Kidney glomerular epithelial cell (primary cell): ENCODE data around the gene SNW1.
"Not testable (repeated sequence)": the region's sequence is repeated elsewhere in the genome, so short reads cannot be mapped to it uniquely, and the experiment has no call there.

Experiments used
- DNase-seq: peaks from one replicate; lab custom pipeline; 2025; lab: John Stamatoyannopoulos, UW

Gene SNW1

DNA sequence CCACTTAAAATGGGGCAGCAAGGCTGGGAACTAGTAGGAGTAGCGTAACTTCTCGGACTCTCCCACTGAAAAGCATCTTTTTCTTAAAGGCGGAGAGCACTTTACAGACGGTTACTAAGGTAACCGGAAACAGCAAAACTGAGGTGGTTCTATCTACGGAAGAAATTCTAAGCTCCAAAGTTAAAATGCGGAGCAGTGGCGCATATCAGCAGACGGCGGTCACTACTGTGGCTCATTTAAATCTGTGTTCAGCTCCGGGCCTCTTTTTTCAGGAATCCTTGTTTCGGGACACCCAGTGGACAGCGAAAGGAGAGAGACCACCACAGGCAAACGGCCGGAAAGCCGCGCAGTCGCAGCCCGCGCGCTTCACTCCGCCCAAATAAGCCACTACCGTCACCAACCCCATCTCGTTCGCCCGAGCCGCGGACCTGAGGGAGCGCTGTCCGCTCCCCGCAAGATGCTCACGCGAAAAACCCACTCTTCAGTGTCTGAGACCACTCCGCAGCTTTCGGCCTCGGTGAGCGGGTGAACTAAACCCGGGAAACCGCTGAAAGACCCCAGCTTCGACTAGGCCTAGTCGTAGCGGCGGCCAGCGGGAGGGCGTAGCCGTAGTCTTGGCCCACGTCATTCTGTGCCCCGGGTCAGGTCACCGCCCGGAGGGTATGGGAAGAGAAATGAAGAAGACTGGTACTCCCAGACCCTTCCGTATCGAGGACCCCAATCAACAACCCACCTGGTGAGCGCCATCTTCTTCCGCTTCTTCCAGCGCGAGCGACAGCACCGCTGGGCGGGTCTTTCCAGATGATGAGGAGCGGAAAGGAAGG lies at the start of gene SNW1:
SNW1 (minus strand) TSS at position 776 of the 824 bp plus-strand sequence; CDS start at position 747, 29 bp downstream.
- DNase-seq: peak; percentile 47

DNA sequence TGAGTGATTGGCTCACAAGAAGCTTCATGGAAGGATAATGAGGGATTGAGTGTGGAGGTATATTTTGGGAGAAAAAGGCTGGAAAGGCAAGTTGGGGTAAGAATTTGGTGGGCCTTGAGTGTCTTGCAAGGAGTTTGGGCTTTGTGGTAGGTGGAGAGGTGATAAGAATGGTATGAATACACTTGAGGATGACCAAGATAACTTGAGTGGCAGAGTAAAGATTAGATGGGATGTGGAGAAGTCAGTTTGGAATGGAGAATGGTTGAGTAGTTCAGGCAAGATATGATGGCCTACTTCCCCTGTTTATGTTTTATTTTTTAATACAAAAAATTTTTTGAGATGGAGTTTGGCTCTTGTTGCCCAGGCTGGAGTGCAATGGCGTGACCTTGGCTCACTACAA lies 48.1 kb upstream of the SNW1 start:
- DNase-seq: no peak

DNA sequence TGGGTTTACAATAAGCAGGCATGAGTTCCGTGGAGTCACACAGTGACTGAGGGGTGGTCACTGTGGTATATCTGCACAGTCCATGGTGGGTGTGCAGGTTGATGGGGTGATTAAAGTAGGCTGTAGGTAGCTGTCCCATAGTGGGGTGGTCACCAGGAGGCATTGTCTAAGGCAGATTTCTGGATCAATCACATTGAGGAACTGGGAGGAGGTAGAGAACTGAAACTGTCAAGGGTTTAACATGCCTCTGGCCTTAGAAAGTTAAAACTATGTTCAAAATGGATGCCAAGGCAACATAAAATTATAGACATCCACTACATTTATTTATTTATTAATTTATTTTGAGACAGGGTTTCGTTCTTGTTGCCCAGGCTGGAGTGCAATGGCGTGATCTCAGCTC lies 47.3 kb upstream of the SNW1 start:
- no peak for DNase-seq

DNA sequence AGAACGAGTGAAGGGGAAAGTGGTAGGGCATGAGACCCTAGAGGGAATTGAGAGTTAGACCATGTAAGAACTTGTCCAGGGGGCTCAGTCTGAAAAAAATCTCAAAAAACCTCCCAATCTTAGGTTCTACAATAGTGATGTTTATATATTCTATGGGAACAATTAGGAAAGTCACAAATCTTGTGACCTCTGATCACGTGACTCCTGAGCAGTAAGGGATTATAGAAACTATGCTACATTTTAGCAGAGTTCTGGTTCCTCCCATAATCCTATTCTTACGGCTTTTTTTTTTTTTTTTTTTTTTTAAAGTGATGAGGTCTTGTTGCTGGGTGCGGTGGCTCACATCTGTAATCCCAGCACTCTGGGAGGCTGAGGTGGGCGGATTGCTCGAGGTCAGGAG lies 44.8 kb upstream of the SNW1 start:
- DNase-seq: no peak

DNA sequence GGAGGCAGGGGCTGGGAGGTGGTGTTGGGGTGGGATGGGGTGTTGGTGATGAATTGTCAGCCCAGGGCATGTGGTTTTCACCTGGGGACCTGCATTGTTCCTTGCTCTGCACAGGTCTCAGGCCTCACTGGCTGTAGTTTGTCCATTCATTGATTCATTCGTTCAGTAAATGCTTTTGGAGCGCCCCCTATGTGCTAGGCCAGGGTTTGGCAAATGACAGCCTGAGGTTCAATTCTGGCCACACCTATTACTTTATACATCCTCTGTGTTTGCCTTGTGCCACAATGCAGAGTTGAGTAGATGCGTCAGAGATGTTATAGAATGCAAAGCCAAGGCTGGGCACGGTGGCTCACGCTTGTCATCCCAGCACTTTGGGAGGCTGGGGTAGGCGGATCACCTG lies 43.6 kb upstream of the SNW1 start:
- no peak for DNase-seq

DNA sequence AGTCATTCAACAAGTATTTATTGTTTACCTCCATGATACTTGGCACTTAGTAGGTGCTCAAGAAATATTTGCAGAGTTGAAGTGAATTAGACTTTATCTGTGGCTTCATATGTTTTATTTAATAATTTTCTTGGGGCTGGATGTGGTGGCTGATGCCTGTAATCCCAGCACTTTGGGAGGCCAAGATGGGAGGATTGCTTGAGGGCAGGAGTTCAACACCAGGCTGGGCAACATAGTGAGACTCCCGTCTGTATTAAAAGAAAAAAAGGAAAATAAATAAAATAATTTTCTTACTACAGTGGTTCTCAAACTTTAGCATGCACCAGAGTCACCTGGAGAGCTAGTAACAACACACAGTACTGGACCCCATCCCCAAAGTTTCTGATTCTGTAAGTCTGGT lies 39.9 kb upstream of the SNW1 start:
- no peak for DNase-seq

DNA sequence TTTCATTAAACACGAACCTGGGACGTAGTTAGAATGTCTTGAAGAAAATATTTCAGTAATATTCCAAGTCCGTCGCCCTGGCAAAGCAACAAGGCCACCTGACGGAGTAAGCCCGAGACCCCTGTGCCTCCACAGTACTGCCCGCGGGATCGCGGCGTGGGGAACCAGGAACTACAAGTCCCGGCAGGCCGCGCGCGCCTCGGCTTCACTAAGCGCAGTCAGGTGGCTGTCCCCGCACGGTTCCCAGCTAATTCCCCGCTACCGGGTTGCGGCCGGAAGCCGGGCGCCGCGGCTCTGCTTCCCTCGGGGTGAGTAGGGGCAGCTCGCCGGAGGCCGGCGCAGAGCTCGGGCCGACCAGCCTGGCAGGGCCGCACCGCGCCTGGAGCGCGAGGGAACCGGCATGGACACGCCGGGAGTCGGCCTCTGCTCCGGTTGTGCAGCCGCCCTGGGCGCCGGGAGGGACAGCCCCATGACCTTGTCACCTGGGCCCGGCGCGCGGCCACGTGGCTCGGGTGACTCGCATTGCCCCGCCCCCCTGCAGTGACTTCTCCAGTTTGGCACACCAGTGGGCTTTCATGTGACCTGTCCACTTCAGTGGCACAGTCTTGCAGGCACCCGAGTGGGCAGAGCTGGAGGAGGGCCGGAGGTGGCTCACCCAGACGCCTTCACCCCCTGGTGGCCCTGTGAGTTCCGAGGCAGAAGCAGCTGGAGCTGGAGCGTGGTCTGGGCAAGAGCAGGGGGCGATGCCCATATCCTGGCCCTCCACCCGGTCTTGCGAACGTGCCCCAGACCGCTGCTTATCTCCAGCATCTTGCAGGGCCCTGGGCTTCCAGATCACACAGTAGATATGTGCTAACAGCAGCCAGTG lies 39.1 kb upstream of the SNW1 start, which contains the start of gene ADCK1:
ADCK1 (plus strand) TSS at position 247 of the 868 bp plus-strand sequence. CDS start 18,870 bp downstream, outside the sequence.
- peak; percentile 40 for DNase-seq

DNA sequence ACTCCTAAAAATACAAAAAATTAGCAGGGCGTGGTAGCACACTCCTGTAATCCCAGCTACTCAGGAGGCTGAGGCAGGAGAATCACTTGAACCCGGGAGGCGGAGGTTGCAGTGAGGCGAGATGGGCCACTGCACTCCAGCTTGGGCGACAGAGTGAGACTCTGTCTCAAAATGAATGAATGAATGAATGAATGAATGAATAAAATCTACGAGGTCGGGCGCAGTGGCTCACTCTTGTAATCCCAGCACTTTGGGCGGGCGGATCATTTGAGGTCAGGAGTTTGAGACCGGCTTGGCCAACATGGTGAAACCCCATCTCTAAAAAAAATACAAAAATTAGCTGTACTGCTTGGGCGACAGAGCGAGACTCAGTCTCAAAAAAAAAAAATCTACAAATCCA lies 38.5 kb upstream of the SNW1 start:
- not testable (repeated sequence) for DNase-seq

DNA sequence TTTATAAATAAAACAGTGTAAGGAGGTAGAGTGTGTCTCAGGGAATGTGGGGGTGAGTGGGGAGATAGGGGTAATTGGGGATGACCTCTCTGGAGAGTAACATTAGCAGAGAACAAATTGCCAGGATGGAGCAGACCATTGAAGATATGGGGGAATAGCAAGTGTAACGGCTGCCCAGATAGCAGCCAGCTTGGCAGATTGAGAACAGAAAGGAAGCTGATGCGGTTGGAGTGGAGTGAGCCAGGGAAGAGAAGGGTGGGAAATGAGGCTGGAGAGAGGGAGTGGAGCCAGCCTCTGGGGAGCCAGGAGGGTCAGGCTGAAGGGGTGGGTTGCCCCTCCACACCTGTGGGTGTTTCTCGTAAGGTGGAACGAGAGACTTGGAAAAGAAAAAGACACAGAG lies 33.4 kb upstream of the SNW1 start:
- DNase-seq: no peak

DNA sequence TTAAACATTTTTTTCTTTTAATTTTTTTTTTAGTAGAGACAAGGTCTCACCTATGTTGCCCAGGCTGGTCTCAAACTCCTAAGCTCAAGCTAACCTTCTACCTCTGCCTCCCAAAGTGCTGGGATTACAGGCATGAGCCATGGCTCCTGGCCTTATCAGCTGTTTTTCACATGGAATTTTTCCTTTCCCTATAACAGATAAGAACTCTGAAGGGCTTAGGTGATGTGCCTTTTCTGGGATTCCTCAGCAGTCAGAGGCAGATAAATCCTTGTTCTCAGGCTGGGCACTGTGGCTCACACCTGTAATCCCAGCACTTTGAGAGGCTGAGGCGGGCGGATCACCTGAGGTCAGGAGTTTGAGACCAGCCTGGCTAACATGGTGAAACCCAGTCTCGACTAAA lies 32.3 kb upstream of the SNW1 start:
- DNase-seq: not testable (repeated sequence)

DNA sequence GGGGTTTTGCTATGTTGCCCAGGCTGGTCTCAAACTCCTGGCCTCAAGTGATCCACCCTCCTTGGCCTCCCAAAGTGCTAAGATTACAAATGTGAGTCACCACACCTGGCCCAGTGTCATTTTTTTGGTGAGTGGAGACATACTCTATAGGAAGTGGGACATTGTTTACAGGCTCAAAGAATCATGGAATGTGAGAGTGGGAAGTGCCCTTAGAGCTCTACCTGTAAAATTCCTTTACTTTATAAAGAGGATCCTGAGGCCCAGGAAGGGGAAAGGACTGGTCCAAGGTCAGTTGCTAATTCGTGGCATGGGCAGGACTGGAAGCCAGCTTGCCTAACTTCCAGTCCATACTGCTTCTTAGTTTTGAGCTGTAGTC lies 30.3 kb upstream of the SNW1 start:
- DNase-seq: no peak

DNA sequence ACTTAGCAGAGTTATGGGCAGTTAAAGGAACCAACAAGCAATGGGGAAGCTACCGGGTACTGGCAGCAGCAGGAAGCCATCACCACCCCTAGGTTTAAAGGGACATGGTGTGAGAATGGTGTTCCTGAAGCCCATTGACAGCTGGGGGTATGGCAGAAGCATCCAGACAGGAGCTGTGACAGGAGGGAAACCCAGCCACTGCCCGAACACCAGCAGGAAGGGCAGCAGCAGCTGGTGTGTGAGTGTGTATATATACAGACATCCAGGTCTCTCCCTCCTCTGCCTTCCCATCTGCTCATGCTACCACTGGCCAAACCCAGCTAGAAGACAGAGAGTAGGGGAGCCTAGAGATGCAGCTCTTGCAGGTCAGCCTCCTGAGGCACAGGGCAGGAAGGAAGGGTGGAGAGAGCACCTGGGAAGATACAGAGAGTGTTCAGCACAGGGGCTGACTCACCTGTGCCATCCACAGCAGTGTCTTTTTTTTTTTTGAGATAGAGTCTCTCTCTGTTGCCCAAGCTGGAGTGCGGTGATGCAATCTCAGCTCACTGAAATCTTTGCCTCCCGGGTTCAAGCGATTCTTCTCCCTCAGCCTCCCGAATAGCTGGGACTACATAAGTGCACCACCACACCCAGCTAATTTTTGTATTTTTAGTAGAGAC lies 29.7 kb upstream of the SNW1 start:
- no peak for DNase-seq

DNA sequence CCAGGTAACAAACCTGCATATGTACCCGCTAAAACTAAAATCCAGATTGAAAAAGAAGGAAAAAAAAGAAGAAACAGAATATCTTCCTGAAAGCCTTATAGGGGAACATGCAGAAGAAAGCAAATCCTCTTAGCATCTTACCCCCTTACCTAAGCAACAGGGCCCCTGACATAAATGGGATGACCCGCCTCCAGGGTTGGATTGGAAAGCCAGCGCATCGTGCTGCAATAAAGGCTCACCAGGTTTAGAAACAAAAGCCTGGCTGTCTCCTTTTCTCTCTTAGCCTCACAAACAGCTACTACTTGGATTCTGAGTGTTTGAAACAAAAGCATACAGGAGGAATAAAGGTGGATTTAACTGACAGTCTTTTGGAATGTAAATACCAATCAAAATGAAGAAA lies 25.2 kb upstream of the SNW1 start:
- no peak for DNase-seq

DNA sequence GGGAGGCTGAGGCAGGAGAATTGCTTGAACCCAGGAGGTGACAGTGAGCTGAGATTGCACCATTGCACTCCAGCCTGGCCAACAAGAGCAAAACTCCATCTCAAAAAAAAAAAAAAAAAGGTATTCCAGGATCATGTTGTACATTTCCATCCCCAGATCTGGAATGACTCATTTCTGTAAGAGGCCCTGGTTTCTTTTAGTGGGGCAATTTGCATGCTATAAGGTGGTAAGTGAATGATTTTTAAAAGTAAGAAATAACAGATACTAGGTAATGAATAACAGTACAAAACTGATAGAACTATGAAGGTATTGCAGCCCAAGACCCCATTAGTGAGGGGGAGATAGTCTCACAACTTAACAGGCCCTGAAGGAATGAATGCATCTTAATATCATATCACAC lies 21.2 kb upstream of the SNW1 start:
- DNase-seq: no peak

DNA sequence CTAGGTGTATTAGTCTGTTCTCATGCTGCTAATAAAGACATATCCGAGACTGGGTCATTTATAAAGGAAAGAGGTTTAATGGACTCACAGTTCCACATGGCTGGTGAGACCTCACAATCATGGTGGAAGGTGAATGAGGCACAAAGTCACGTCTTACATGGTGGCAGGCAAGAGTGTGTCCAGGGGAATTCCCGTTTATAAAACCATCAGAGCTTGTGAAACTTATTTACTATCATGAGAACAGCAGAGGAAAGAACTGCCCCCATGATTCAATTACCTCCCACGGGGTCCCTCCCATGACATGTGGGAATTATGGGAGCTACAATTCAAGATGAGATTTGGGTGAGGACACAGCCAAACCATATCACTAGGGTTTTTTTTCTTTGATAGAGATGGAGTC lies 13.0 kb upstream of the SNW1 start:
- DNase-seq: not testable (repeated sequence)

DNA sequence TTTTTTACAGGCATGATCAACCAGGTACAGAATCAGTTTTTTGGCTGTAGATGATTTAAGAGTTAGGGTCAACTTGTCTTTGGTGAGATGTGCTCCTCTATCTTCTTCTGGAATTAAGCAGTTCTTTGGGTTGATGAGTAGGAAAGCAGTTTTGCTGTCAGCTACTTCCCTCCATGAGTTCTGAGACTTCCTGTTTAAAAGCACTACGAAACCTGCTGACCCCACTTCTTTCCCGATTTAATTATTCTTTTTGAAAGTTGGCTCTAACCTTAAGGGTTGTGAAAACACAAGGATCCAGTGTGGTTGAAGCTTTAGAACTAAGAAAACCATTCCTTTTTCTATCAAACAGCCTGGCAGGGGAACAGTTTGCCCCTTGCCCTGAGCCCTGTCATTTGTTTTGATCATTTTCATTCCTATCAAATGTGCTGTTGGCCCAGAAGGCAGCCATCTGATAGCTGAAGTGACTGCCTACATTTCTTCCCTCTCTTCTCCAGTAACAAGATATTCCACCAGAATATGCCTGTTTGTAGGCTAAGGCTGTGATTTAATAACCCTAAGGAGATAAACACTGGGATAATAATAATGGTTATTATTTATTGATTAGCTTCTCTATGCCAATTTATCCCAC lies 7.6 kb upstream of the SNW1 start:
- not testable (repeated sequence) for DNase-seq

DNA sequence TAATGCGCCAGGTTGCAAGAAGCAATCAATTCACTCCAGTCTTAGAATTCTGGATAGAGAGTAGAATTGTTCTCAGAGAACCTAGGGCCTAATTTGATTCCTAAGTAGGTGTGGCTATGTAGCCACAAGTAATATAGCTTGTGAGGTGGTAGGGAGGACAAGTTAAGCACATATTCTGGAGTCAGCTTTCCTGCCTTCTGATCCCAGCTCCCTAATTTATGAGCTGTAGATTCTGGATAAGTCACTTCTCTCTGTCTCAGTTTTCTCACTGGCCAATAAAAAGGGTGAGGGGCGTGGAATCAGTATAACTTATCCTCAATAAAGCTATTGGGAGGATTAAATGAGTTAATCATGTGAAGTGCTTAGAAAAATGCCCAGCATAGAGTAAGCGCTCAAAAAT lies 3.0 kb upstream of the SNW1 start:
- no peak for DNase-seq

DNA sequence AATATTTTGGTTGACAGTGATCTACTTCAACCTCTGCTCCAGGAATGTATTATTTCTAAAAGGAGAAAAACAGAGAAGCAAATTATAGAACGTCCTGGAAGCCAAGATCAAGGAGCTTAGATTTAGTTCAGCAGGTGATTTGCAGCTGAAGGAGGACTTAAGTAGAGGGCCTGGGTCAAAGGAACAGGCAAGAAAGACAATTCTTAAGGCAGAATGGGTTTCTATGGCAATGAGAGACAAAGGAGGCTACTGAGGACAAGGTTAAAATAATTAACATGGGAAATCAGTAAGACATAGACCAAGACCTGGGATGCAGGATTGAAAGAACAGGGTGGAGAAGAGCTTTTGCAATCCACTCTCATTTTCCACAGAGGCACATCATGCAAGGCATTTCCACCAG lies 2.4 kb upstream of the SNW1 start:
- no peak for DNase-seq

DNA sequence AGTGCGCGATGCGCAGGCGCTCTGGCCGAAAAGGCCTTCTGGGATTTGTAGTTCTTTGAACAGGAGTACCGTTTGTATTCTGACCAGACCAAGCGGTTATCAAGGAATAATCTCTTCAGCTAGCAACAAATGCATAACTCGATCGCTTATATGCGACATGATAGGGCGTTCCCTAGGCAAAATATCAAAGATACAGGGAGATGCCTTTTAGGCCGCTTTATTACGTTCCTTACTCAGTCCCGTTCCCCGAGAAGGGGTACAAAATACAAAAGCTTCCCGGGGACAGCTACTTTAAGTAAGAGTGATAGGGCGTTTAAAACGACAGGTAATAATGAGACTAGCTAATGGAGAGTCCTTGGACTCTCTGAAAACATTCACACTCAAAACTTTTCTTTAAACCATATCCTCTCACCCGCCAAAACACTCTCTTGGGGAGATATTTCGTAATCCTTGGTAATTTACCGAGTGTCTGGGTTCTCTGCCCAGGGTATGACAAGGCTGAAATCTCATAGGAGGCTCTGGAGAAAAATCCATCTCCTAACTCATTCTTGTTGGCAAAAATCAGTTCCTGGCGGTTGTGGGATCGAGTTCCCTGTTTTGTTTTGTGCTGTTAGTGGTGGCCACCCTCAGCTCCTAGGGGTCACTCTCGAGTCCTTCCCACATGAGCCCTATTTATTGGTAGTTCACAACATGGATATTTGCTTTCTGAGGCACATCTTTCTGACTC lies 412 bp upstream of the SNW1 start:
- DNase-seq: peak; percentile 97

DNA sequence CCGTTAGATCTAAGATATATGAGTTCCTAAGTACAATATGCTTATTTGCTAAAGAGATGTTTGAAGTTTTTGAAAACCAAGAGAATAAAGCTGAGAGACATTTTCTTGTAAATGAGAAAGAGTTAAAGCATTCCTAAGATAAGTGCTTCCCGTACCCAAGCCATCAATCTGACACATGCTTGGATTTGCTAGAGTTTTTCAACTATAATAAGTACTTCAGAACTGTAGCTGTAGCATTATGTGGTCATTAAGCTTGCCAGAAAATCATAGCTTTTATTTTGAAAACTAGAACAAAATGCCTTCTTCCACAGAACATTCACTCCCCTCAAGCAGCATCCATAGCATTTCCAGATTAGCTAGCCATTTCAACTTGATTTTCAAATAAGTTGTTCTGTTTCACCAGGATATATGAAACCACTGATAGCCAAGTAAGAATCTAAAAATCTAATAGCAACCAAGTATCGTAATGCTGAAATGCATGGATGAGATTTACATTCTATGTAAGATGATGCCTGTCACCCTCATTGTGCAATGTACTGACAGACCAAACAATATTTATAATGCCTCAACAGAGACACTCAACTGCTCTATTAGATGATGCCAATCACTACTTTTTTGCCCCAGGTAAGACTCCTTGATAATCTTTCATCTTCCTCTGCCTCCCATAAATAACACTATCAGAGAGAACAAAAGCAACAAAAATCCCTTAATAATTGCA lies 8.0 kb downstream of the SNW1 start:
- no peak for DNase-seq

DNA sequence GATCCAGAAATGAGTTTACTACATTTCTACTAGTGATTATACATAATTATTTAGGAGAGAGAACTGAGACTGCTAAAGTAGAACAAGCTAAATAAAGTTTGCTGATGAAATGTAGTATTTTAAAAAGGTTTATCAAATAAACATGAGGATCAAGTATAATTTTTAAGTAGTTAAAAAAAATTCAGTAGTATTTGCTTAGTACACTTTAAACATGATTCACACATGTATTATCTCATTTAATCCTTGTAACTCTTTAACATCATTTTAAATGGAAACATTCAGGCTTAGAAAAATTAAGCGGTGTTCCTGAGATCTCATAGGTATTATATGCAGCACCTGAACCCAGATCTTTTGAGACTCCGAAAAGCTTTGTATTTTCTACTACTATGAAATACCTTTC lies 8.7 kb downstream of the SNW1 start:
- no peak for DNase-seq
